ENCODE data around the gene NCBP2. TPM values are rescaled to one million over a fixed set of nuclear protein-coding genes. Genes with fewer than 3 reads are reported as not detected.

NCBP2 gene
- total RNA-seq, 1 experiment from 2014 or later = 119 TPM

DNA sequence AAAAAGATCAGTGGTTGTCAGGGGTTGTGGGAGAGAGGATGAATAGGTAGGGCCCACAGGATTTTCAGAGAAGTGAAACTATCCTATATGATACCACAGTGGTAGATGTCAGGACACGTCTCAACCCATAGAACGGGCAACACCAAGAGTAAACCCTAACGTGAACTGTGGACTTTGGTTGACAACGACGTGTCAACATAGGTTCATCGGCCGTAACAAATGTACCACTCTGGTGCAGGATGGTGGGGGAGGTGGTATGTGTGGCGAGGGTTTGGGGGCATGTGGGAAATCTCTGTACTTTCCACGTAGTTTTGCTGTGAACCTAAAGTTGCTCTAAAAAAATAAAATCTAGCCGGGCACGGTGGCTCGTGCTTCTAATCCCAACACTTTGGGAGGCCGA is 39.3 kb upstream of the NCBP2 start:
- BruUV-seq (replicated peaks) = no TSS peak
- Histone ChIP-seq H3K4me2 (ENCODE audit: low read length) (no peak overlapping the region), H3K9me2 (replicated peaks; ENCODE audit: low read length) (no peaks in the 10 kb centered on the region), H3K4me1 (ENCODE audit: insufficient read depth, low read length) (no peaks in the 10 kb centered on the region), H3K9ac (ENCODE audit: low read length) (no peak overlapping the region), H4K20me1 (ENCODE audit: low read length) (no peaks in the 10 kb centered on the region), H2AFZ (ENCODE audit: low read length) (no peak overlapping the region), H3K36me3 (ENCODE audit: low read depth, low read length) (no peaks in the 10 kb centered on the region), H3K79me2 (ENCODE audit: low read length) (no peaks in the 10 kb centered on the region), H3K9me3 (ENCODE audit: low read length) (0 out of 2 replicates have a peak, but pooled peaks cover 3% of the 10 kb centered on the region), H3F3A (ENCODE audit: low read length, unreplicated experiment) (no peaks in the 10 kb centered on the region), H3K27me3 (ENCODE audit: low read length) (no peaks in the 10 kb centered on the region), H3K27ac (ENCODE audit: low read length) (no peak overlapping the region), H3K4me3 (ENCODE audit: low read length) (no peak overlapping the region)
- DNase-seq (no peak), ATAC-seq (no peak)
- POLR2A ChIA-PET (ENCODE audit: unreplicated experiment) = no interaction called here
- no peak for TF ChIP-seq EZH2 (IDR thresholded peaks at IDR 0.05; ENCODE audit: low read length, unreplicated experiment)
- intact Hi-C loops (cut with micrococcal nuclease) = no loop called here
- CTCF ChIA-PET = no interaction called here

DNA sequence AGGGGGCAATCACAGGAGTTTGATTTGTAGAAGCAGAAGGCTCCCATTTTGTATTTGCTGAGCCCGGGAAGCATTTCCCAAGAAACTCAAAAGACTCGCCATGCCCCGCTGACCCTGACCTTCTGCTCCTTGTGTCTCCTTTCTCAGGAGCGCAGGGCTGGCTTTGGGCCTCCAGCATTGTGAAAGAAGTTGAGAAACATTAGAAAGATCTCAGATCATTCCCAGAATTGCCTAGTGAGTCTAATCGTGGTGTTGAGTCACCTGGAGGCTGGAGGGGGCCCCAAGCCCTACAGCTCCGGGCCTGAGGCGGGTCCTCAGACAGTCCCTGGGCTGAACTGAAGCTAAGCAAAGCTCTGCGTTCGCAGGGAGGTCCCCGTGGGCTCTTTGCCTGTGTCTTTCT is 37.2 kb upstream of the NCBP2 start:
- Histone ChIP-seq H3K9me3 (ENCODE audit: low read length) (0 out of 2 replicates have a peak, but pooled peaks cover 3% of the 10 kb centered on the region), H2AFZ (ENCODE audit: low read length) (no peak overlapping the region), H3K4me1 (ENCODE audit: insufficient read depth, low read length) (no peaks in the 10 kb centered on the region), H3K36me3 (ENCODE audit: low read depth, low read length) (no peaks in the 10 kb centered on the region), H3K4me2 (ENCODE audit: low read length) (no peak overlapping the region), H3F3A (ENCODE audit: low read length, unreplicated experiment) (no peaks in the 10 kb centered on the region), H3K27ac (ENCODE audit: low read length) (no peak overlapping the region), H3K9ac (ENCODE audit: low read length) (no peak overlapping the region), H3K9me2 (replicated peaks; ENCODE audit: low read length) (no peaks in the 10 kb centered on the region), H3K79me2 (ENCODE audit: low read length) (no peaks in the 10 kb centered on the region), H3K4me3 (ENCODE audit: low read length) (no peak overlapping the region), H4K20me1 (ENCODE audit: low read length) (no peaks in the 10 kb centered on the region), H3K27me3 (ENCODE audit: low read length) (no peaks in the 10 kb centered on the region)
- POLR2A ChIA-PET (ENCODE audit: unreplicated experiment) = no interaction called here
- TF ChIP-seq, protein P1, sequence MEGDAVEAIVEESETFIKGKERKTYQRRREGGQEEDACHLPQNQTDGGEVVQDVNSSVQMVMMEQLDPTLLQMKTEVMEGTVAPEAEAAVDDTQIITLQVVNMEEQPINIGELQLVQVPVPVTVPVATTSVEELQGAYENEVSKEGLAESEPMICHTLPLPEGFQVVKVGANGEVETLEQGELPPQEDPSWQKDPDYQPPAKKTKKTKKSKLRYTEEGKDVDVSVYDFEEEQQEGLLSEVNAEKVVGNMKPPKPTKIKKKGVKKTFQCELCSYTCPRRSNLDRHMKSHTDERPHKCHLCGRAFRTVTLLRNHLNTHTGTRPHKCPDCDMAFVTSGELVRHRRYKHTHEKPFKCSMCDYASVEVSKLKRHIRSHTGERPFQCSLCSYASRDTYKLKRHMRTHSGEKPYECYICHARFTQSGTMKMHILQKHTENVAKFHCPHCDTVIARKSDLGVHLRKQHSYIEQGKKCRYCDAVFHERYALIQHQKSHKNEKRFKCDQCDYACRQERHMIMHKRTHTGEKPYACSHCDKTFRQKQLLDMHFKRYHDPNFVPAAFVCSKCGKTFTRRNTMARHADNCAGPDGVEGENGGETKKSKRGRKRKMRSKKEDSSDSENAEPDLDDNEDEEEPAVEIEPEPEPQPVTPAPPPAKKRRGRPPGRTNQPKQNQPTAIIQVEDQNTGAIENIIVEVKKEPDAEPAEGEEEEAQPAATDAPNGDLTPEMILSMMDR (conservative IDR thresholded peaks at IDR 0.05; ENCODE audit: low read depth, low read length) = no peak
- TF ChIP-seq EZH2phosphoT487 (IDR thresholded peaks at IDR 0.05; ENCODE audit: borderline replicate concordance, low read length) (no peak), EZH2 (IDR thresholded peaks at IDR 0.05; ENCODE audit: low read length, unreplicated experiment) (no peak)
- ATAC-seq = no peak
- CTCF ChIA-PET = no interaction called here
- no TSS peak for BruUV-seq (replicated peaks)
- intact Hi-C loops (cut with micrococcal nuclease) = loop anchor here (2.0 kb wide), 1 partner anchor 49 kb away; the partner anchor contains the start of gene MELTF
- DNase-seq = no peak

GRCh38 chr3:196976941-196977340 is 34.6 kb upstream of the NCBP2 start:
- H3K4me1 ChIP-seq (ENCODE audit: insufficient read depth, low read length) = no peaks in the 10 kb centered on the region
- H3K4me2 ChIP-seq (ENCODE audit: low read length) = no peak overlapping the region
- ChIA-PET CTCF (no interaction called here), POLR2A (ENCODE audit: unreplicated experiment) (no interaction called here)
- H3K27ac ChIP-seq (ENCODE audit: low read length) = no peak overlapping the region
- H3K9me2 ChIP-seq (replicated peaks; ENCODE audit: low read length) = no peaks in the 10 kb centered on the region
- no peaks in the 10 kb centered on the region for H4K20me1 ChIP-seq (ENCODE audit: low read length)
- intact Hi-C loops (cut with micrococcal nuclease) = no loop called here
- DNase-seq (no peak), ATAC-seq (no peak)
- no peaks in the 10 kb centered on the region for H3F3A ChIP-seq (ENCODE audit: low read length, unreplicated experiment)
- H3K4me3 ChIP-seq (ENCODE audit: low read length) = no peak overlapping the region
- H3K9me3 ChIP-seq (ENCODE audit: low read length) = no peaks in the 10 kb centered on the region
- H3K79me2 ChIP-seq (ENCODE audit: low read length) = no peaks in the 10 kb centered on the region
- no peak overlapping the region for H2AFZ ChIP-seq (ENCODE audit: low read length)
- no peaks in the 10 kb centered on the region for H3K36me3 ChIP-seq (ENCODE audit: low read depth, low read length)
- TF ChIP-seq, protein P1 (conservative IDR thresholded peaks at IDR 0.05; ENCODE audit: low read depth, low read length) = no peak
- TF ChIP-seq EZH2 (IDR thresholded peaks at IDR 0.05; ENCODE audit: low read length, unreplicated experiment) (no peak), EZH2phosphoT487 (IDR thresholded peaks at IDR 0.05; ENCODE audit: borderline replicate concordance, low read length) (no peak)
- no peaks in the 10 kb centered on the region for H3K27me3 ChIP-seq (ENCODE audit: low read length)
- BruUV-seq (replicated peaks) = no TSS peak
- no peak overlapping the region for H3K9ac ChIP-seq (ENCODE audit: low read length)
